Neural progenitor cell (in vitro differentiated cells): ENCODE data around the gene ARHGAP23.

ENCODE experiments used
- CTCF ChIP-seq: fragments of 200-600 bp; sonication (generic); IDR thresholded peaks from 2 replicates; pipeline ENCODE4 v1.5.1; 2017; ENCODE audit warnings: antibody characterized with exemption, mild to moderate bottlenecking
- EZH2 ChIP-seq: fragments of 200-600 bp; sonication (generic); IDR thresholded peaks from 2 replicates; pipeline ENCODE4 v1.6.1; 2017; ENCODE audit warnings: antibody characterized with exemption, mild to moderate bottlenecking, moderate library complexity

- TF ChIP-seq CTCF = no peak
- no peak for TF ChIP-seq EZH2
Measured at GRCh38 chr17:38560503-38561318, 132.4 kb downstream of the ARHGAP23 start.
